ENCODE measurements around the gene DOK3. TPM values are rescaled to one million over a fixed set of nuclear protein-coding genes. Genes with fewer than 3 reads are reported as not detected.
A peak's percentile ranks its signal among the peaks of the same experiment; 100 is the strongest.

Gene DOK3
- total RNA-seq, 1 experiment from 2014 or later = 12.4 TPM

DNA sequence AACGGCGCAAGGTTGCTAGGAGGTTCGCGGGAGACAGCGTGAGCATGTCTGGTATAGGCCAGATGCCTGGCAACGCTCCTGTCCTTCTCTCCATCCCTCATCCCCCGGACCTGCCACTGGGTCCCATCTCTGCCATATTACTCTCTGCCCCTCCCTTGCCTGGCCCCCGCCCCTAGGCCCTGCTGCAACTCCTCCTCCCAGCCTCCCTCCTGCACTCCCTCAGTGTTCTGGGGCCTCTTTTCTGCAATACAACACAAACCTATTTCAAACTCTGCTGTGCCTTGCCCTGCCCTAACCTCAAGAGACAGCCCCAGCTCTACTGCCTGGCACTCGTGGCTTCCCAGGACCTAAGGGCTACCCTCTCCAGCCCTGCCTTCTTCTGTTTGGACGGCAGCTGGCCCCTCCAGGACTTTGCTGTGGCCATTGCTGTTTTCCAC lies 27.2 kb downstream of the DOK3 start:
- no peak for DNase-seq (ENCODE audit: low read depth, low spot score)
- in situ Hi-C loops (cut with HindIII; ENCODE audit: low pct_unique_long_range_greater_than_20kb, low sequenced_read_pairs) (no loop called here), intact Hi-C loops (cut with micrococcal nuclease; ENCODE audit: unreplicated experiment) (no loop called here)
- Histone ChIP-seq H3K27me3 (ENCODE audit: control insufficient read depth, insufficient read depth, low read length) (no peaks in the 10 kb centered on the region), H3K27ac (ENCODE audit: low read length) (no peak overlapping the region), H3K9me3 (ENCODE audit: control insufficient read depth, insufficient read depth, low read depth, low read length) (no peaks in the 10 kb centered on the region), H3K4me1 (ENCODE audit: control insufficient read depth, insufficient read depth, low read length) (no peaks in the 10 kb centered on the region; the same call in 1 of the 2 replicates), H3K36me3 (ENCODE audit: control insufficient read depth, insufficient read depth, low read length) (no peaks in the 10 kb centered on the region; the same call in 1 of the 2 replicates), H3K4me3 (ENCODE audit: low read depth in 2 of 2, low read length in 2 of 2) (no peak overlapping the region)
- ChIA-PET POLR2A (no interaction called here), CTCF (interaction anchor here (0.9 kb wide), 1 partner anchor 19 kb away, joined by 5 read pairs; no protein-coding TSS in a partner anchor)
- ATAC-seq = no peak
- no peak for TF ChIP-seq SIN3A (IDR thresholded peaks at IDR 0.05; ENCODE audit: borderline replicate concordance, insufficient read depth, low read depth, low read length)
- TF ChIP-seq POLR2AphosphoS5 (IDR thresholded peaks at IDR 0.05; ENCODE audit: low read depth, low read length) = 0 out of 2 replicates have a peak, but pooled peaks have one; percentile 29
- no peak for TF ChIP-seq REST (IDR thresholded peaks at IDR 0.05; ENCODE audit: insufficient read depth in 1 of 2, low read depth in 2 of 2, low read length in 1 of 2)
- TF ChIP-seq CTCF (IDR thresholded peaks at IDR 0.05) = no peak
- TF ChIP-seq TCF7L2 (IDR thresholded peaks at IDR 0.05; ENCODE audit: low read depth, low read length) = no peak
- BruUV-seq (replicated peaks) = no TSS peak

DNA sequence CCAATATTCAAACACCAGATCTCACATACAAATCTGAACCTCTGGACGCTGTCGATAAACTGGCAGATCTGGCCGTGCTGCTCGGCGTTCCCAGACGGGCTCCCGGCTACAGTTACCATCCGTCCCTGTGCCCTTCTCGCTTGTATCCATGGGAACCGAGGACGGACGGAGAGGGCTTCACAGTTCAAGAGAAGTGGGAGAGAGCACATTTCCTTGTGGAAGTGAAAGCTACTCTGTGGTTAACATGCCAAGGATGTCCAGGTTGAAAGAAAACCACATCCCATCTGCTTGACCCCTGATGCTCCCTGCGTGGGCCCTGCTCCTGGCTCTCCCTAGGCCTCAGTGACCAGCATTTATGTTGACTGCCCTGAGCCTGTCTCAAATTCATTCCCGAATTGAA lies 29.9 kb downstream of the DOK3 start:
- in situ Hi-C loops (cut with HindIII; ENCODE audit: low pct_unique_long_range_greater_than_20kb, low sequenced_read_pairs) = no loop called here
- intact Hi-C loops (cut with micrococcal nuclease; ENCODE audit: unreplicated experiment) = no loop called here
- CTCF ChIA-PET = interaction anchor here (0.6 to 1.0 kb wide), 4 partner anchors 12 to 127 kb away, joined by 3 to 6 read pairs (median 4); no protein-coding TSS in a partner anchor
- H3K4me3 ChIP-seq (ENCODE audit: low read depth in 2 of 2, low read length in 2 of 2) = no peak overlapping the region
- H3K36me3 ChIP-seq (ENCODE audit: control insufficient read depth, insufficient read depth, low read length) = no peaks in the 10 kb centered on the region
- no peak overlapping the region; the same call in 1 of the 2 replicates for H3K27ac ChIP-seq (ENCODE audit: low read length)
- BruUV-seq (replicated peaks) = no TSS peak
- no peaks in the 10 kb centered on the region for H3K9me3 ChIP-seq (ENCODE audit: control insufficient read depth, insufficient read depth, low read depth, low read length)
- TF ChIP-seq POLR2AphosphoS5 (IDR thresholded peaks at IDR 0.05; ENCODE audit: low read depth, low read length) (no peak), REST (IDR thresholded peaks at IDR 0.05; ENCODE audit: insufficient read depth in 1 of 2, low read depth in 2 of 2, low read length in 1 of 2) (no peak), TCF7L2 (IDR thresholded peaks at IDR 0.05; ENCODE audit: low read depth, low read length) (no peak), SIN3A (IDR thresholded peaks at IDR 0.05; ENCODE audit: borderline replicate concordance, insufficient read depth, low read depth, low read length) (no peak), CTCF (IDR thresholded peaks at IDR 0.05) (no peak)
- H3K27me3 ChIP-seq (ENCODE audit: control insufficient read depth, insufficient read depth, low read length) = no peaks in the 10 kb centered on the region
- POLR2A ChIA-PET = no interaction called here
- ATAC-seq = no peak
- no peak for DNase-seq (ENCODE audit: low read depth, low spot score)
- peaks cover 3% of the 10 kb centered on the region for H3K4me1 ChIP-seq (ENCODE audit: control insufficient read depth, insufficient read depth, low read length)
